Activated T-cell treated with anti-CD3 and anti-CD28 coated beads, Interleukin-2, amount 50 U/mL, for 72 hours (primary cell): ENCODE data around the gene ABCA4. TPM values are rescaled to one million over a fixed set of nuclear protein-coding genes. Genes with fewer than 3 reads are reported as not detected.

Experiments used
- ATAC-seq, 2 donors: fragments of 150-1000 bp; cut with Tn5 transposase; replicated peaks in 1 of 2; 2 replicates each; pipeline ENCODE4 v1.10.0; 2021; ENCODE audit warnings: moderate library complexity in 2 of 2, mild to moderate bottlenecking in 1 of 2
- DNase-seq, 2 donors: peaks; one replicate each; pipeline ENCODE4 v3.0.0; 2021 to 2022; ENCODE audit warnings: mixed read lengths in 1 of 2
- H3K27ac Mint-ChIP-seq: one replicate; pipeline ENCODE4 v1.8.0; 2022; ENCODE audit warnings: mild to moderate bottlenecking, moderate library complexity, mixed read lengths
- H3K27me3 Mint-ChIP-seq: one replicate; pipeline ENCODE4 v1.8.0; 2022; ENCODE audit warnings: low read depth, mixed read lengths
- H3K36me3 Mint-ChIP-seq, 2 donors: one replicate each; pipeline ENCODE4 v1.8.0; 2022; ENCODE audit warnings: mixed read lengths in 2 of 2, mild to moderate bottlenecking in 1 of 2; ENCODE audit not compliant: insufficient read depth in 2 of 2
- H3K4me1 Mint-ChIP-seq: one replicate; pipeline ENCODE4 v1.8.0; 2022; ENCODE audit warnings: low read depth, mixed read lengths
- H3K4me3 Mint-ChIP-seq, 2 donors: one replicate each; pipeline ENCODE4 v1.8.0; 2022; ENCODE audit warnings: mild to moderate bottlenecking in 2 of 2, mixed read lengths in 2 of 2, moderate library complexity in 2 of 2
- H3K9me3 Mint-ChIP-seq, 2 donors: one replicate each; pipeline ENCODE4 v1.8.0; 2022; ENCODE audit warnings: mixed read lengths in 2 of 2
- total RNA-seq, 2 donors: library from RNA; stranded (reverse); gene quantifications; one replicate each; pipeline ENCODE4 v1.2.3, GENCODE V29; 2022

ABCA4 gene
- total RNA-seq, 2 donors from 2014 or later = 0.53 to 2.5 TPM

DNA sequence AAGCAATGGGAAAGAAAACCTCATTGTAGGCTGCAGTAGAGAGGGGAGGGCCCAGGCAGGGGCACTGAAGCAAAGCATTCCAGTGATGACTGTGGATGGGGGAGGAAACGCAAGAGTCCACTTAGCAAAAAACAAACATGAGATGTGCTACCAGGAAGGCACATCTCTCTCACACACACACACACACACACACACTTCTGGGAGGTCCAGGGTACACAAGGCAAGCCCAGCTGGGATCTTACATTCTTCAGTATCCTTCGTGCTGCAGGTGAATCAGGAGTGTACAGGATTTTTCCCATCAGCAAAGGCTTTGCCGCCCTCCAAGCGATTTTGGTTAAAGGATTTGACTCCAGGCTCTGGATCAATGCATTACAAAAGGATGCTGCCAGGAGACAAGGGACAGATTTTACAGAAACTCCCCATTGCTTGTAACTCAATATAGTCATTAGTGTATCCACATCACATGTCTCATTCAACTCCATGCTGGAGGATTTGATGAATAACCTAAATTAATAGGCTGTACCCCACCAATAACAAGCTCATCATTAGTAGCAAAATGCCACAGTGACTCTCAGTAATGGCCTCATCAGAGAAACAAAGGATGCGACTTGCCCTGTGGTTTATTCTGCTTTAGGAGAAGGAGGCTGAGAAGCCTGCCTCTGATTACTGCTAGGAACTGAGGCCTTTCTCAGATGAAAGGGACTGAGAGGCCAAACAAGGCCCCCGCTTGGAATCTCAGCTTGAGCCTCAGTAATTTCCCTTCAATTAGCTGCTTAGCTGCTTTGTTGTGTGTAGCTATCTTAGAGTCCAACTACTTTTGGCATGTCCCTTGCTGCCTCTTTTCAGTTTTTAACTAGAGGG, 41.6 kb downstream of the ABCA4 start:
- DNase-seq = no peak

DNA sequence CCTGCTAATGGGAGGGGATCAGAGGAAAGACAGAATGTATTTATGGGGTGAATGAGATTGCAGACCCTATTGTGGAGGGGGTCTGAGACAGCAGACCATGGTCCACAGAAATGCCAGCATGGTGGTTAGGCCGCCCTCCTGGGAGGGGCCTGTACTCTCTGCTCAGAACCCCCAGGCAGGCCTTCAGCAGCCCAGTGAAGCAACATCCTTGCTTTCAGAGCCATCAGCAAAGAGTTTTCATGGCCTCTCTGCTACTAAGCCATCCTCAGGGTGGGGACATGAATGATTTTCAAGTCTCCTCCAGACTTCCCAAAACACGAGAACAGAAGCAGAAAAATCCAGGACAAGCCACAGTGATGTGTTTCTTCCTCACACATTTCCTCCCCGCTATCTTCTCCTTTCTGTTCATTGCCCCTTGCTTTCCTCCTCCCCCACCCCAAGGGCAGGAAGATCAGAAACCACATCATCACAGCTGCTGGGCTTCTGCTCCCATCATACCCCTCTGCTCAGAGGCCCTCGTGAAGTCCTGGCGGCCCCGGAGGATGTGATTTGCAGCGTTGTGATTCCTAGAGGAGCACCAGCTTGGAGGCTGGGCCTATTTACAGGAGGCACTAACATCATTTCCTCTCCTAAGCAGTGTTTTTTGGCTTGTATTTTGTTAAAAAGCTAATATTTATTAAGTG, 48.0 kb downstream of the ABCA4 start:
- H3K36me3 Mint-ChIP-seq = no peaks in the 10 kb centered on the region
- H3K9me3 Mint-ChIP-seq = no peaks in the 10 kb centered on the region
- no peaks in the 10 kb centered on the region for H3K27me3 Mint-ChIP-seq
- no peak overlapping the region for H3K4me3 Mint-ChIP-seq
- DNase-seq = no peak
- no peak for ATAC-seq
- no peak overlapping the region for H3K27ac Mint-ChIP-seq
- H3K4me1 Mint-ChIP-seq = peaks cover 9% of the 10 kb centered on the region

More for the DNA sequence above, 41.6 kb downstream of the ABCA4 start:
- H3K36me3 Mint-ChIP-seq = no peaks in the 10 kb centered on the region
- no peaks in the 10 kb centered on the region for H3K9me3 Mint-ChIP-seq
- ATAC-seq = no peak
- H3K4me3 Mint-ChIP-seq = no peak overlapping the region
- H3K4me1 Mint-ChIP-seq = peaks cover 5% of the 10 kb centered on the region
- no peak overlapping the region for H3K27ac Mint-ChIP-seq
- peaks cover 8% of the 10 kb centered on the region for H3K27me3 Mint-ChIP-seq

DNA sequence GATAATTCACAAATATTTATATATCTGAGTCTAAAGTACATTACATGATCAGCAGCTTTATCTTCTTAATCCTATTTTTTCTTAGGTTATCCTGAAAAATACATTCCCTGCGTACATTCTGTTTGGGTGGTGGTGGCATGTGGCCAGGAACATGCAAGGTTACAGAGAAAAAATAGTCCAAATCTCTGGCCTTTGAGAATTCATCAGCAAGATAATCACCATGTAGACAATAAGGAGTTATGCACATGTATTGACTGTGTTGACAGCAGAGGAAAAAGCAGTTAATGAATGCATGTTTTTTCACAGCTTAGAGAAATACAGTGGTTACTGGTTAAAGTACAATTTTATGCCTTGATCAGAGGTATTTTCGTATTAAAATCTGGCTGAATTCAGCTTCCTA, 49.0 kb downstream of the ABCA4 start:
- H3K36me3 Mint-ChIP-seq = no peaks in the 10 kb centered on the region
- DNase-seq (no peak), ATAC-seq (no peak)
- no peaks in the 10 kb centered on the region for H3K9me3 Mint-ChIP-seq
- no peak overlapping the region for H3K4me3 Mint-ChIP-seq
- H3K27ac Mint-ChIP-seq = no peak overlapping the region
- no peaks in the 10 kb centered on the region for H3K27me3 Mint-ChIP-seq
- peaks cover 14% of the 10 kb centered on the region for H3K4me1 Mint-ChIP-seq

DNA sequence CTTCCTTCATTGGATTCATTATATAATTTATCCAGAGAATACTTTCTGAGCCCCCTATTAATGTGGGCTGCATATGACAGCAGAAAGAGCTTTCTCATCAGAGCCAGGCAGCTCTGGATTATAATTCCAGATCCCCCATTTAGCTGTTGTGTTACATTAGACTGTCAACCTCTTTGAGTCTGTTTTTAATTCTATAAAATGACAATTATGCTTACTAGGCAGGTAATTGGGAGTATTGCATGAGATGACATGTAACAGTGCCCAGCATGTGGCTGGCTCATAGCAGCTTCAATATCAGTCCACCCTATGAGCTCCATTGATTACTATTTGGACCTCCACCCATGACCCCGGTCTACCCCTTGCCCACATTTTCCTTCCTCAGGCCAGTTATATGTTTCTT, 49.6 kb downstream of the ABCA4 start:
- DNase-seq (no peak), ATAC-seq (no peak)
- Mint-ChIP-seq H3K4me1 (peaks cover 14% of the 10 kb centered on the region), H3K4me3 (no peak overlapping the region), H3K27ac (no peak overlapping the region), H3K36me3 (no peaks in the 10 kb centered on the region), H3K9me3 (no peaks in the 10 kb centered on the region), H3K27me3 (no peaks in the 10 kb centered on the region)

DNA sequence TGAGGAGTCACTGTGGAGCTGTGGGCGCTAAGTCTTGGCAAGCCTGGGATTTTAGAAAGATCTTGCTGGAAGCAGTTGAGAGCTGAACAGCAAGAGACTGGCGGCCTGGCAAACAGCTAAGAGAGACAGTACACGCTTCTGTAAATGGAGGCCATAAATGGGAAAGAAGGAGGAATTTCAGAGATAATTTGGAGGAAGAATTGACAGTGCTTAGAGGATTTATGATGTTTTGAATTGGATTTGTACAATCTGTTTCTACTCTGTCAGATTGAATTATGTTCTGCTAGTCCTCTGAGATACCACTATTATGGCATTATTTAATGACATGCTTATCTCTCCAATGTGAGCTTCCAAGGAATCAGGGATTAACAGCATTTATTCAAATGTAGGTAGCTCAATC, 50.1 kb downstream of the ABCA4 start:
- Mint-ChIP-seq H3K4me1 (peaks cover 14% of the 10 kb centered on the region), H3K27ac (no peak overlapping the region)

DNA sequence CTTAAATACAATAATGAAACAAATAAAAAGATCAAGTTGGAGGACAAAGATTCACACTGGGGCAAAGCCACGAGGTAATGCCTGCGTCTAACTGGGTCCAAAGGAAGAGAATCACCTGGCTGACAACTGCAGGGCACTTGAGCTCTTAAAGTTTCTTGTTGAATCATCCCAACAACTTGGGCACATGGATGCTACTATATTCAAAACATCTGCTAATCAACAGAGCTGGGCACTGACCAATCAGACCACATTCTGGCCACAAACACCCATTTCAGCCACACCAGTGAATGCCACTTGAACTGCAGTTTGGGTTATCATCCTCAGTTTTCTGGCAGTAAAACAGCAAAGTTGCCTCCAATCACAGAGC, 51.0 kb downstream of the ABCA4 start:
- no peaks in the 10 kb centered on the region for H3K36me3 Mint-ChIP-seq
- peaks cover 14% of the 10 kb centered on the region for H3K4me1 Mint-ChIP-seq
- ATAC-seq = no peak
- no peaks in the 10 kb centered on the region for H3K9me3 Mint-ChIP-seq
- H3K27me3 Mint-ChIP-seq = no peaks in the 10 kb centered on the region
- H3K27ac Mint-ChIP-seq = no peak overlapping the region
- H3K4me3 Mint-ChIP-seq = no peak overlapping the region
- DNase-seq = no peak

More for the DNA sequence above, 50.1 kb downstream of the ABCA4 start:
- no peak for ATAC-seq
- H3K4me3 Mint-ChIP-seq = no peak overlapping the region
- no peaks in the 10 kb centered on the region for H3K9me3 Mint-ChIP-seq
- H3K27me3 Mint-ChIP-seq = no peaks in the 10 kb centered on the region
- no peak for DNase-seq
- no peaks in the 10 kb centered on the region for H3K36me3 Mint-ChIP-seq

DNA sequence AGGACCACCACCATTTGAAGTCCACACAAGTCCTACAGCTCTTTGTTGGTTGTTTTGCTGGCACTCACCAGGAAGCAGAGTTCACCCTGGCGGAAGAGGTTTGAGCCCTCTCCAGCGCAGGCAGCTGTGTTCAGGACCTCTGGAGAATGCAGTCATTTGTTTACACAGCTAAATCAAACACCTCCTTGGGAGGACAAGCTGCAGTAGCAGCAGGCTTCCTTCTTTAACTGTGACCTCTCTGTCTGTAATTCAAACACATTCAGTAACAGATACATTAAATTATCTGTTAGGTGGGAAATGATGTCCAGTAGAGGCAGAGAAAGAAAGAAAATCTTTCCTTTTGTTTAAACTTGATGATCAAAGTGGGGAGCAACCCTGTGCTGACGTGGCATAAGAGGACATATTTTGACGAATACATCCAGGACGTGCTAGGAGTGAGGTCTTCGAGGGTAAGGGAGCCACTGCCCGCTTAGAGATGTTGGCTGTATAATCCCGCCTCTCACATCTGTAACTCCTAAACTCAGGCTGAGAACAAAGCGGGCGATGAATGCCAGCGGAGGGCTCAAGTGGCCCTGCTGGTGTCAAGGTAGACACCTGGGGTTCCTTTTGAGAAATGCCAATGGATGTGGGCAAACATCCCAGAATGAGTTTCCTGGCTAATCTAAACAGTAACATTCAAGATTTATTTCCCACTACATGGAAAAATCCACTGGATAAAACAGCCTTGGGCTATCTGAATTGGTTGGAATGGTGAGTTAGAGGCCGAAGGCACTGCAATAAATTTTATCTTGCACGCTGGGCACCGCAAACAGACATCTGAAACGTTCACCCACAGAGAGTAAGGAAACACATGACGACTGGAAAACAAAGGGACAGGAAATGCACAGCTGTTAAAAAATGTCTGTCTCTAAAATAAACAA, 51.7 kb downstream of the ABCA4 start:
- ATAC-seq = no peak
- no peaks in the 10 kb centered on the region for H3K36me3 Mint-ChIP-seq
- no peak overlapping the region for H3K4me3 Mint-ChIP-seq
- no peak overlapping the region for H3K27ac Mint-ChIP-seq
- peaks cover 14% of the 10 kb centered on the region for H3K4me1 Mint-ChIP-seq
- H3K9me3 Mint-ChIP-seq = no peaks in the 10 kb centered on the region
- H3K27me3 Mint-ChIP-seq = no peaks in the 10 kb centered on the region
- DNase-seq = no peak

DNA sequence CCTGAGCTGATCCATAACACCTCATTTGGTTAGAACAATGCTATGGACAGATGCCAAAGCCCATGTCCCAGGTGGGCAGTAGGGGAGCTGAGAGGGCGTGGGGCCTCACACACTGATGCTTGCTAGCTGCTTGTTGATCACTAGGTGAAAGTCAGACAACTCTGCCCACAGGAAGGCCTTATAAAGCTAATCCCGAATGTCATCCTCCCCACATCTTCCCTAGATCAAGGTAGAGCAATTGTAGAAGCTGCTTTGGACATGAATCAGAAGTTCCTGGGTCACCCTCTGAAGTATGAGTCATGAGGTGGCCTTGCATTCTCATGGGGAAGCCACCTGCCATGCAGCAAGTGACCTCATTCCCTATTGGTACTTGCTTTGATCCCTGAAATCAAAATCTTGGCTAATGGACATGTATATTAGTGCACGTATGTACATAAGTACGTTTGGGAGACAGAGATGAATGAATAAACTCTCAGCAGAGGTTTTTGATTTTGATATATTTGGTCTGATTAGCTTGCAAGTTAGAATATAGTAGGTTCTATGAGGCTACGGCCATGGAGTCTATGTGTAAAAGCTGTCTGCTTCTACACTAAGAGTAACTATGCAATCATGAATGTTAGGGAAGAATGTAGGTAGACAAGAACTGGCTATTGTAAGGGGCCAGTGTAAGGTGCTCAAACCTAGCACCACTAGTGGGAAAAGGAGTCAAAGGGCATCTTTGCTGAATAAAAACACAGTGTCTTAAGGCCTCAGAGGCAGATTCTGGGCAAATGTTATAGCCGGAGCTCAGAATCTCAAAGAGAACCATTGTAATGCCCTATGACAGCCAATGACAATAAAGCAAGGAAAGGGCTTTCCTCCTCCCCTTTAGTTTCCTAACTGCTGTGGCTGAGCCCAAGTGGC, 52.6 kb downstream of the ABCA4 start:
- no peak overlapping the region for H3K4me3 Mint-ChIP-seq
- no peaks in the 10 kb centered on the region for H3K9me3 Mint-ChIP-seq
- H3K27ac Mint-ChIP-seq = no peak overlapping the region
- H3K27me3 Mint-ChIP-seq = peaks cover 2% of the 10 kb centered on the region
- no peaks in the 10 kb centered on the region for H3K36me3 Mint-ChIP-seq
- DNase-seq (no peak), ATAC-seq (peak; percentile 24 to 53)
- H3K4me1 Mint-ChIP-seq = peaks cover 14% of the 10 kb centered on the region

DNA sequence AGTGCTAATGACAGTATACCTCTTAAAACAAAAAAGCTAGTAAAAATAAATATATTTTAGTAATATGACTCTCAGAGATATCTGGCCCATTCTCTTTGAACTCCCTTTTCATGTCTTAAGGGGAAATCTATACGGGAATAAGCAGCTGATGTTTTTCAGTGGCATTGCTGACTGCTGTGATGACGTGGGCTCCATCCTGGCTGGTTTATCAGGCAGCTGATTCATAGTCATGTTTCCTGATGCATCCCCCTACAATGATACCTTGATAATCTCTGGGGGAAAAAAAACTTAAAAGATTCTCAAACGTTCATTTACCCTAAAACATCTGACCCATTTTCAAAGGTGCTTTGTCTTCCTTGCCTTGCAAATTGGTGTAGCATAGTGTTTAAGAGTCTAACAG, 53.8 kb downstream of the ABCA4 start:
- H3K4me3 Mint-ChIP-seq = no peak overlapping the region
- H3K36me3 Mint-ChIP-seq = no peaks in the 10 kb centered on the region
- ATAC-seq = no peak

DNA sequence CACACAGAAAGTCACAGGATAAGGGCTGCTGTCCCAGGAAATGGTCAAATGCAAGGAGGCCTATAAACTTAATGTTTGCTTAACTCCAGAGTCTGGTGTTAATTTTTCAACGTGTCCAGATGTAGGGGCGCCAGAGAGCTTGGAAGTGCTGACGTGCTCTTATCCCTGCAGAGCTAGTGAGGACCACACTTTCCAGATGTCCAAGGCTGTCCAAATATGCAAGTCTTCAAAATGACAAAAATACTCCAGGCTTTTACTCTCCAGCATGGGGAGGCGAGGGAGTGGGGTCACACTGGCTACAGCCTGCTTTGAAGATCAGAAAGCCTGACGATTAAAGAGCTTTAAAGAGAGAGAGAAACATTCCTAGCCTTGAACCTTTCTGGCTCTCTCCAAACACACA, 57.6 kb downstream of the ABCA4 start:
- no peak overlapping the region for H3K27ac Mint-ChIP-seq
- peaks cover 34% of the 10 kb centered on the region for H3K27me3 Mint-ChIP-seq
- no peak for ATAC-seq
- H3K36me3 Mint-ChIP-seq = no peaks in the 10 kb centered on the region
- DNase-seq = no peak
- no peak overlapping the region for H3K4me3 Mint-ChIP-seq
- H3K4me1 Mint-ChIP-seq = peaks cover 9% of the 10 kb centered on the region
- no peaks in the 10 kb centered on the region for H3K9me3 Mint-ChIP-seq

More for the DNA sequence above, 53.8 kb downstream of the ABCA4 start:
- H3K27ac Mint-ChIP-seq = no peak overlapping the region
- H3K27me3 Mint-ChIP-seq = peaks cover 12% of the 10 kb centered on the region
- no peak for DNase-seq
- peaks cover 9% of the 10 kb centered on the region for H3K4me1 Mint-ChIP-seq
- H3K9me3 Mint-ChIP-seq = no peaks in the 10 kb centered on the region

DNA sequence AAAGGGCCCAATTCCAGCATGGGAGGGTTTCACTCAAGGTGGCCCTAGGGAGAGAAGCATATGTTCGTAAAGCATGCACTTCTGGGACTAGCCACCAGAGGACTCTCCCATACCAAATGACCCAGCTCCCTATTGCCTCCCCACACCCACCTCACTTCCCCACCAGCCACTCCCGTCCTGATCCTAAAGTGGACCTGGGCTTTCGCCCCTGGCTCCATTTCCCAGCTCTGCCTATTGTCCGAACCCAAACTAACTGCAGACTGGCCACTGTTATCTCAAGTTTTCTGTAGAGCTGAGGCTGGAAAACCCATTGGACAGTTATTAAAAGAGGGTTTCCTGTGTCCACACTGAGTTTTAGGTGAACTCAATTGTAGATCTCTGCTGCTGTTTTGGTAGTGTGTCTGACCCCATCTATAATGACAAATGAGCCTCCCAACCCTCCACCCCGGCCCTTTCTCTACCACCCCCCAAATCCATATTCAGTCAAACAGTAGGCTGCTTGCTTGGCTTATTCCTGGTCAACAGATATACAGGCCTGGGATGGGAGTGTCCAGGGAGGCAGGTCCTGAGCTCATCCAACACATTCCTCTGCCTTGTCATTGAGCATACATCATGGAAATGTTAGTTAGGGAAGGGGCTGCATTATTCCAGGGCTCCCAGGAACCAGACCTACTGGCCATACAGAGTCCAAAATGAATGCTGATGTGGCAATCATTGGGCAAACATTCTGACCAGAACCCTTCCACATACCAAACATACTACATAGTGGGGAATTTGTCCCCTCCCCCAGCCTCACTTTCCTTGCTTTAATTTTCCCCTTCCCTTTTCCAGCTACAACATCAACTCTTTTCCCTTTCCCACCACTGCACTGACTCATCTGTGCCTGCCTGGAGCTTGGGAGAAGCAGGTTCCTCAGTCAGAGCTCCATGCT, 59.2 kb downstream of the ABCA4 start:
- Mint-ChIP-seq H3K9me3 (no peaks in the 10 kb centered on the region), H3K4me3 (no peak overlapping the region), H3K36me3 (no peaks in the 10 kb centered on the region), H3K4me1 (no peaks in the 10 kb centered on the region), H3K27ac (no peak overlapping the region), H3K27me3 (peaks cover 34% of the 10 kb centered on the region)
- DNase-seq = peak; percentile 47
- peak; percentile 71 to 85 for ATAC-seq
